ENCODE measurements around the gene DBH.
"Not testable (repeated sequence)": the region's sequence is repeated elsewhere in the genome, so short reads cannot be mapped to it uniquely, and the experiment has no call there.

DBH gene

DNA sequence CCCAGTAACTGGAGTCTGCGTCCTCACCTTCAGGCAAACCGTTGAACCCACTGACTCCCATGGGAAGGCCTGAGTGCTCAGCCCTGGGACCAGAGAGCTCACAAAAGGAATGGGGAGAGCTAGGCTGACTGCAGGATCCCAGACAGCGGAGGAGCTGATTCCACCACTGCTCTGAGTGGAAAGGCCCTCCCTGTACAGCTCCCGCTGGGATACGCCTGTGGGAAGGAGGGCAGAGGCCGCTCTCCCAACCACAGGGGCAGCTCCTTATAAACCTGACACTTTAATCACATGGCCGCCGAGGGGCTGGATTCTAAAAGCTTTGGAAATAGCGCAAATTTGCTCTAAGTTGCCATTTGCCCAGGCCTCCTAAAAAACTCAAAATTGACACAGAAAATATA lies 37.1 kb downstream of the DBH start:
- H3K27ac ChIP-seq, result no peak overlapping the region
- H3K9me3 ChIP-seq (ENCODE audit: low read depth, low read length), result no peaks in the 10 kb centered on the region
- no peaks in the 10 kb centered on the region for H3K36me3 ChIP-seq (ENCODE audit: insufficient read depth, low read length)
- no peak for DNase-seq (ENCODE audit: low read depth, low spot score)
- H3K9ac ChIP-seq (ENCODE audit: insufficient read length), result no peak overlapping the region
- H3K4me3 ChIP-seq, result no peak overlapping the region
- TF ChIP-seq EZH2 (IDR thresholded peaks at IDR 0.05), result no peak
- no peak for TF ChIP-seq FOXP2 (optimal IDR thresholded peaks at IDR 0.05; ENCODE audit: control extremely low read depth, extremely low read length, insufficient read depth)
- TF ChIP-seq POLR2AphosphoS5 (IDR thresholded peaks at IDR 0.05; ENCODE audit: borderline replicate concordance, low read depth, low read length), result no peak

DNA sequence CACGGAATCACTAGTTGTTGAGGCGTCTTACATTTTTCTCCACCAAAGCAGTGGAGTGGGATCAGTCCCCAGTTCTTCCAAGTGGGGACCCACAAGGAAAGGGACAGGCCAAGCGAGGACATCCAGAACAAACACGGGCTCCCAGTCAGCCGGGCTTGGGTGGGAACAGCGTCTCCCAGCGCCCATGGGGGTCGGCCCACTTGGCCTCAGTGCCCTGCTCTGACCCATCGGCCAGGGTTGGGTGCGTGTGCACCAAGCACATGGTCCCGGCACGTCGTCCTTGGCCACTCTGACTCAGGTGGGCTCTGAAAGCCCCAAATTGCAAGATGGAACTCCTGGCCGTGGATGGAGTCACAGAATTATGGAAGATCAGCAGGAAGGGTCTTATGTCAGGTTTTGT lies 37.9 kb downstream of the DBH start:
- no peaks in the 10 kb centered on the region for H3K36me3 ChIP-seq (ENCODE audit: insufficient read depth, low read length)
- no peak overlapping the region for H3K27ac ChIP-seq
- no peak for DNase-seq (ENCODE audit: low read depth, low spot score)
- no peak overlapping the region for H3K4me3 ChIP-seq
- no peak overlapping the region for H3K9ac ChIP-seq (ENCODE audit: insufficient read length)
- no peaks in the 10 kb centered on the region for H3K9me3 ChIP-seq (ENCODE audit: low read depth, low read length)
- TF ChIP-seq POLR2AphosphoS5 (IDR thresholded peaks at IDR 0.05; ENCODE audit: borderline replicate concordance, low read depth, low read length) (no peak), EZH2 (IDR thresholded peaks at IDR 0.05) (no peak), FOXP2 (optimal IDR thresholded peaks at IDR 0.05; ENCODE audit: control extremely low read depth, extremely low read length, insufficient read depth) (no peak)

DNA sequence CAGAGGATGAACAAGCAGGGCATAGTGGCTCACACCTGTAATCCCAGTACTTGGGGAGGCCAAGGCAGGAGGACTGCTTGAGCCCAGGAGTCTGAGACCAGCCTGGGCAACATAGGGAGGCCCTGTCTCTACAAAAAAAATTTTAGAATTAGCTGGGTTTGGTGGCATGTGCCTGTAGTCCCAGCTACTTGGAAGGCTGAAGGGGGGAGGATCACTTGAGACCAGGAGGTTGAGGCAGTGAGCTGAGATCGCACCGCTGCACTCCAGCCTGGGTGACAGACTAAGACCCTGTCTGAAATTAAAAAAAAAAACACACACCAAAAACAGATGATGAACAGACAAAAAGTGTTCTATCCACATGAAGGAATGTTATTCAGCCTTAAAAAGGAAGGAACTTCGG lies 39.6 kb downstream of the DBH start:
- H3K36me3 ChIP-seq (ENCODE audit: insufficient read depth, low read length); H3K9ac ChIP-seq (ENCODE audit: insufficient read length); H3K27ac ChIP-seq; H3K9me3 ChIP-seq (ENCODE audit: low read depth, low read length); DNase-seq (ENCODE audit: low read depth, low spot score); H3K4me3 ChIP-seq: not testable (repeated sequence)

- TF ChIP-seq EZH2 (IDR thresholded peaks at IDR 0.05) (no peak), FOXP2 (optimal IDR thresholded peaks at IDR 0.05; ENCODE audit: control extremely low read depth, extremely low read length, insufficient read depth) (no peak)
- Histone ChIP-seq H3K9ac (ENCODE audit: insufficient read length) (no peak overlapping the region), H3K36me3 (ENCODE audit: insufficient read depth, low read length) (no peaks in the 10 kb centered on the region), H3K9me3 (ENCODE audit: low read depth, low read length) (no peaks in the 10 kb centered on the region), H3K27ac (no peak overlapping the region), H3K4me3 (no peak overlapping the region)
- no peak for DNase-seq (ENCODE audit: low read depth, low spot score)
Measured at GRCh38 chr9:133676450-133676849, 40.3 kb downstream of the DBH start.

- no peak overlapping the region for H3K27ac ChIP-seq
- TF ChIP-seq POLR2AphosphoS5 (IDR thresholded peaks at IDR 0.05; ENCODE audit: borderline replicate concordance, low read depth, low read length) (no peak), FOXP2 (optimal IDR thresholded peaks at IDR 0.05; ENCODE audit: control extremely low read depth, extremely low read length, insufficient read depth) (no peak)
- no peak for DNase-seq (ENCODE audit: low read depth, low spot score)
- no peaks in the 10 kb centered on the region for H3K9me3 ChIP-seq (ENCODE audit: low read depth, low read length)
- H3K4me3 ChIP-seq, result no peak overlapping the region
- H3K9ac ChIP-seq (ENCODE audit: insufficient read length), result no peak overlapping the region
- no peaks in the 10 kb centered on the region for H3K36me3 ChIP-seq (ENCODE audit: insufficient read depth, low read length)
Measured at GRCh38 chr9:133677126-133678010, 41.2 kb downstream of the DBH start.

- Histone ChIP-seq H3K4me3 (no peak overlapping the region), H3K36me3 (ENCODE audit: insufficient read depth, low read length) (no peaks in the 10 kb centered on the region), H3K9me3 (ENCODE audit: low read depth, low read length) (no peaks in the 10 kb centered on the region), H3K9ac (ENCODE audit: insufficient read length) (no peak overlapping the region), H3K27ac (no peak overlapping the region)
- no peak for TF ChIP-seq POLR2AphosphoS5 (IDR thresholded peaks at IDR 0.05; ENCODE audit: borderline replicate concordance, low read depth, low read length)
- no peak for TF ChIP-seq FOXP2 (optimal IDR thresholded peaks at IDR 0.05; ENCODE audit: control extremely low read depth, extremely low read length, insufficient read depth)
- TF ChIP-seq EZH2 (IDR thresholded peaks at IDR 0.05), result no peak
- no peak for DNase-seq (ENCODE audit: low read depth, low spot score)
Measured at GRCh38 chr9:133679056-133679455, 42.9 kb downstream of the DBH start.

- TF ChIP-seq FOXP2 (optimal IDR thresholded peaks at IDR 0.05; ENCODE audit: control extremely low read depth, extremely low read length, insufficient read depth), result no peak
- TF ChIP-seq POLR2AphosphoS5 (IDR thresholded peaks at IDR 0.05; ENCODE audit: borderline replicate concordance, low read depth, low read length), result no peak
- TF ChIP-seq EZH2 (IDR thresholded peaks at IDR 0.05), result no peak
- DNase-seq (ENCODE audit: low read depth, low spot score), result no peak
- Histone ChIP-seq H3K4me3 (no peak overlapping the region), H3K36me3 (ENCODE audit: insufficient read depth, low read length) (no peaks in the 10 kb centered on the region), H3K9ac (ENCODE audit: insufficient read length) (no peak overlapping the region), H3K27ac (no peak overlapping the region), H3K9me3 (ENCODE audit: low read depth, low read length) (no peaks in the 10 kb centered on the region)
Measured at GRCh38 chr9:133679466-133680061, 43.4 kb downstream of the DBH start.

- no peaks in the 10 kb centered on the region for H3K9me3 ChIP-seq (ENCODE audit: low read depth, low read length)
- DNase-seq (ENCODE audit: low read depth, low spot score), result no peak
- TF ChIP-seq FOXP2 (optimal IDR thresholded peaks at IDR 0.05; ENCODE audit: control extremely low read depth, extremely low read length, insufficient read depth) (no peak), POLR2AphosphoS5 (IDR thresholded peaks at IDR 0.05; ENCODE audit: borderline replicate concordance, low read depth, low read length) (no peak), EZH2 (IDR thresholded peaks at IDR 0.05) (no peak)
- no peaks in the 10 kb centered on the region for H3K36me3 ChIP-seq (ENCODE audit: insufficient read depth, low read length)
- H3K9ac ChIP-seq (ENCODE audit: insufficient read length), result no peak overlapping the region
- no peak overlapping the region for H3K4me3 ChIP-seq
- H3K27ac ChIP-seq, result no peak overlapping the region
Measured at GRCh38 chr9:133680250-133680975, 44.2 kb downstream of the DBH start.

Measured in SK-N-MC (cell line).